HEK293 (cell line): ENCODE data around the gene CDC73.

Experiments
- CTCF ChIA-PET: fragments of 350-600 bp; formaldehyde crosslinking; extraction: SDS; loops from one replicate; lab custom pipeline; 2021; ENCODE audit warnings: antibody characterized with exemption; lab: Yijun Ruan, JAX
- POLR2A ChIA-PET: fragments of 300-600 bp; formaldehyde crosslinking; extraction: SDS; loops from one replicate; lab custom pipeline; 2020; ENCODE audit warnings: antibody characterized with exemption, inconsistent platforms; lab: Yijun Ruan, JAX
- H3K27ac ChIP-seq: fragments of 200-500 bp; sonication (Bioruptor generic); 2 replicates; pipeline ENCODE4 v1.5.1; 2014; ENCODE audit warnings: low read depth, low read length, control low read depth, inconsistent platforms; ENCODE audit errors: extremely low read depth
- H3K36me3 ChIP-seq, 2 experiments: fragments of 200-500 bp in 1 of 2; sonication (Bioruptor generic) in 1 of 2; 1 replicate in 1 of 2; 2 replicates in 1 of 2; pipeline ENCODE4 v1.5.1; 2014 to 2017; ENCODE audit warnings: inconsistent platforms in 2 of 2, low read length in 2 of 2; ENCODE audit not compliant: control insufficient read depth in 2 of 2, insufficient read depth in 1 of 2
- H3K4me1 ChIP-seq: fragments of 200-500 bp; sonication (Bioruptor generic); 2 replicates; pipeline ENCODE4 v1.5.1; 2014; ENCODE audit warnings: mild to moderate bottlenecking, low read length, inconsistent platforms; ENCODE audit not compliant: control insufficient read depth, insufficient read depth
- H3K4me3 ChIP-seq: 2 replicates; pipeline ENCODE4 v1.5.1; 2011; ENCODE audit warnings: low read depth, mild to moderate bottlenecking, control low read depth, low read length, moderate library complexity
- H3K9me3 ChIP-seq: fragments of 200-500 bp; sonication (Bioruptor generic); 2 replicates; pipeline ENCODE4 v1.5.1; 2014; ENCODE audit warnings: low read depth, low read length, inconsistent platforms; ENCODE audit not compliant: control insufficient read depth, insufficient read depth
- BCL11A ChIP-seq: fragments of 450-650 bp; formaldehyde crosslinking; IDR thresholded peaks from 2 replicates; pipeline ENCODE4 v1.5.1; 2016; ENCODE audit warnings: low read depth, missing biosample characterization, missing genetic modification characterization
- HIC1 ChIP-seq: fragments of 450-650 bp; formaldehyde crosslinking; IDR thresholded peaks from 2 replicates; pipeline ENCODE4 v1.5.1; 2016; ENCODE audit warnings: missing biosample characterization, missing genetic modification characterization
- KLF7 ChIP-seq: fragments of 450-650 bp; formaldehyde crosslinking; IDR thresholded peaks from 2 replicates; pipeline ENCODE4 v1.5.1; 2016; ENCODE audit warnings: missing biosample characterization, missing genetic modification characterization, borderline replicate concordance
- PBX3 ChIP-seq: sonication (generic); formaldehyde crosslinking; IDR thresholded peaks from 2 replicates; pipeline ENCODE4 v1.8.1; 2022; ENCODE audit warnings: mild to moderate bottlenecking, moderate library complexity, missing genetic modification reagents
- SP3 ChIP-seq: fragments of 450-650 bp; formaldehyde crosslinking; IDR thresholded peaks from 2 replicates; pipeline ENCODE4 v1.5.1; 2016; ENCODE audit warnings: missing biosample characterization, missing genetic modification characterization
- TCF7L2 ChIP-seq: IDR thresholded peaks from 2 replicates; pipeline ENCODE4 v1.6.1; 2011; ENCODE audit warnings: low read depth, mild to moderate bottlenecking, inconsistent platforms, low read length, moderate library complexity, borderline replicate concordance
- ZBTB1 ChIP-seq: fragments of 450-650 bp; formaldehyde crosslinking; IDR thresholded peaks from 2 replicates; pipeline ENCODE4 v1.5.1; 2016; ENCODE audit warnings: missing biosample characterization, missing genetic modification characterization
- ZNF248 ChIP-seq: fragments of 450-650 bp; formaldehyde crosslinking; IDR thresholded peaks from 2 replicates; pipeline ENCODE4 v1.5.1; 2017; ENCODE audit warnings: missing biosample characterization, missing genetic modification characterization
- ZNF292 ChIP-seq: fragments of 450-650 bp; formaldehyde crosslinking; IDR thresholded peaks from 2 replicates; pipeline ENCODE4 v1.5.1; 2016; ENCODE audit warnings: low read depth, missing biosample characterization, missing genetic modification characterization, borderline replicate concordance
- ZNF513 ChIP-seq: fragments of 450-650 bp; IDR thresholded peaks from 2 replicates; pipeline ENCODE4 v1.5.1; 2018; ENCODE audit warnings: missing biosample characterization, missing genetic modification characterization
- ZNF561 ChIP-seq: fragments of 450-650 bp; IDR thresholded peaks from 2 replicates; pipeline ENCODE4 v1.5.1; 2018; ENCODE audit warnings: missing biosample characterization, missing genetic modification characterization, borderline replicate concordance
- ZNF654 ChIP-seq: fragments of 450-650 bp; formaldehyde crosslinking; IDR thresholded peaks from 2 replicates; pipeline ENCODE4 v1.5.1; 2016; ENCODE audit warnings: low read depth, missing biosample characterization, missing genetic modification characterization
- ZNF677 ChIP-seq: fragments of 450-650 bp; IDR thresholded peaks from 2 replicates; pipeline ENCODE4 v1.5.0; 2018; ENCODE audit warnings: missing biosample characterization, mild to moderate bottlenecking, missing genetic modification characterization, moderate library complexity
- ZNF777 ChIP-seq: fragments of 450-650 bp; formaldehyde crosslinking; IDR thresholded peaks from 2 replicates; pipeline ENCODE4 v1.5.1; 2017; ENCODE audit warnings: missing biosample characterization, missing genetic modification characterization, borderline replicate concordance
- TF ChIP-seq, protein P1 (sequence below): fragments of 450-650 bp; formaldehyde crosslinking; IDR thresholded peaks from 2 replicates; pipeline ENCODE4 v1.5.1; 2017; ENCODE audit warnings: missing biosample characterization, missing genetic modification characterization
- TF ChIP-seq, protein P2 (sequence below): fragments of 450-650 bp; formaldehyde crosslinking; IDR thresholded peaks from 2 replicates; pipeline ENCODE4 v1.5.1; 2016; ENCODE audit warnings: missing biosample characterization, missing genetic modification characterization

Gene CDC73

GRCh38 chr1:193156117-193156821 is 34.4 kb downstream of the CDC73 start:
- POLR2A ChIA-PET: no interaction called here

DNA sequence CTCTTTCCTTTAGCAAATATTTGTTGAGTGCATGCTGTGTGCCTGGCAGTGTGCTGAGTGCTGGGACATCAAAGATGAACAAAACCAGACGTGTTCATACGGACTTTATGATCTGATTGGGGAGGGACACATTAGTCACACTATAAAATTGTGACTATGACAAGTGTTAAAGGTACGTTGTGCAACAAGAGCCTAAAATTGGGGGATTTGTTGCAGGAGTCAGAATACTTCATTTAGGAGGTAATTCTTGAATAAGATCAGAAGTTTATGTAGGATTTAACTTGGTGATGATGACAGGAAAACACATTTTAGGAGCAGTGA is 35.0 kb downstream of the CDC73 start:
- ChIA-PET POLR2A (no interaction called here), CTCF (interaction anchor here (1.6 kb wide), 1 partner anchor 13 kb away, joined by 3 read pairs; no protein-coding TSS in a partner anchor)
- TF ChIP-seq, protein P1, sequence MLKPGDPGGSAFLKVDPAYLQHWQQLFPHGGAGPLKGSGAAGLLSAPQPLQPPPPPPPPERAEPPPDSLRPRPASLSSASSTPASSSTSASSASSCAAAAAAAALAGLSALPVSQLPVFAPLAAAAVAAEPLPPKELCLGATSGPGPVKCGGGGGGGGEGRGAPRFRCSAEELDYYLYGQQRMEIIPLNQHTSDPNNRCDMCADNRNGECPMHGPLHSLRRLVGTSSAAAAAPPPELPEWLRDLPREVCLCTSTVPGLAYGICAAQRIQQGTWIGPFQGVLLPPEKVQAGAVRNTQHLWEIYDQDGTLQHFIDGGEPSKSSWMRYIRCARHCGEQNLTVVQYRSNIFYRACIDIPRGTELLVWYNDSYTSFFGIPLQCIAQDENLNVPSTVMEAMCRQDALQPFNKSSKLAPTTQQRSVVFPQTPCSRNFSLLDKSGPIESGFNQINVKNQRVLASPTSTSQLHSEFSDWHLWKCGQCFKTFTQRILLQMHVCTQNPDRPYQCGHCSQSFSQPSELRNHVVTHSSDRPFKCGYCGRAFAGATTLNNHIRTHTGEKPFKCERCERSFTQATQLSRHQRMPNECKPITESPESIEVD (tag by site-specific recombination): 0 out of 2 replicates have a peak, but pooled peaks have one; percentile 10
- no peak for TF ChIP-seq ZNF561 (tag by site-specific recombination)

More at GRCh38 chr1:193156117-193156821, 34.4 kb downstream of the CDC73 start:
- Histone ChIP-seq H3K9me3 (no peaks in the 10 kb centered on the region), H3K4me3 (no peak overlapping the region), H3K36me3 (peaks cover 17 to 19% of the 10 kb centered on the region in 2 experiments; a peak in 2 of 3 replicates), H3K4me1 (peaks cover 4% of the 10 kb centered on the region; the same call in 1 of the 2 replicates), H3K27ac (no peak overlapping the region)
- TF ChIP-seq ZBTB1 (tag by site-specific recombination) (no peak), ZNF292 (tag by site-specific recombination) (no peak), HIC1 (no peak), ZNF513 (tag by site-specific recombination) (no peak), SP3 (tag by site-specific recombination) (no peak), TCF7L2 (no peak), KLF7 (tag by site-specific recombination) (no peak), ZNF654 (tag by site-specific recombination) (no peak), ZNF248 (tag by site-specific recombination) (no peak), ZNF677 (tag by site-specific recombination) (no peak), BCL11A (no peak), PBX3 (no peak), ZNF777 (tag by site-specific recombination) (no peak)
- TF ChIP-seq, protein P2, sequence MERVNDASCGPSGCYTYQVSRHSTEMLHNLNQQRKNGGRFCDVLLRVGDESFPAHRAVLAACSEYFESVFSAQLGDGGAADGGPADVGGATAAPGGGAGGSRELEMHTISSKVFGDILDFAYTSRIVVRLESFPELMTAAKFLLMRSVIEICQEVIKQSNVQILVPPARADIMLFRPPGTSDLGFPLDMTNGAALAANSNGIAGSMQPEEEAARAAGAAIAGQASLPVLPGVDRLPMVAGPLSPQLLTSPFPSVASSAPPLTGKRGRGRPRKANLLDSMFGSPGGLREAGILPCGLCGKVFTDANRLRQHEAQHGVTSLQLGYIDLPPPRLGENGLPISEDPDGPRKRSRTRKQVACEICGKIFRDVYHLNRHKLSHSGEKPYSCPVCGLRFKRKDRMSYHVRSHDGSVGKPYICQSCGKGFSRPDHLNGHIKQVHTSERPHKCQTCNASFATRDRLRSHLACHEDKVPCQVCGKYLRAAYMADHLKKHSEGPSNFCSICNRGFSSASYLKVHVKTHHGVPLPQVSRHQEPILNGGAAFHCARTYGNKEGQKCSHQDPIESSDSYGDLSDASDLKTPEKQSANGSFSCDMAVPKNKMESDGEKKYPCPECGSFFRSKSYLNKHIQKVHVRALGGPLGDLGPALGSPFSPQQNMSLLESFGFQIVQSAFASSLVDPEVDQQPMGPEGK (tag by site-specific recombination): no peak
- CTCF ChIA-PET: interaction anchor here (1.6 kb wide), 1 partner anchor 13 kb away, joined by 3 read pairs; no protein-coding TSS in a partner anchor

More for the DNA sequence above, 35.0 kb downstream of the CDC73 start:
- H3K36me3 ChIP-seq: peaks cover 14% of the 10 kb centered on the region in 2 experiments; a peak in 2 of 3 replicates
- H3K27ac ChIP-seq: no peak overlapping the region
- no peaks in the 10 kb centered on the region for H3K9me3 ChIP-seq
- peaks cover 4% of the 10 kb centered on the region; the same call in 1 of the 2 replicates for H3K4me1 ChIP-seq
- no peak overlapping the region for H3K4me3 ChIP-seq
